Effector CD4-positive, alpha-beta T cell (primary cell): Measurements from ENCODE around the gene MINDY2.
"Not testable (repeated sequence)": the region's sequence is repeated elsewhere in the genome, so short reads cannot be mapped to it uniquely, and the experiment has no call there.

Experiments used
- DNase-seq: peaks from one replicate; pipeline ENCODE4 v3.0.0-alpha.2; 2020

MINDY2 gene

GRCh38 chr15:58833681-58834426 lies 62.8 kb downstream of the MINDY2 start:
- DNase-seq = not testable (repeated sequence)

- DNase-seq = no peak
Measured at GRCh38 chr15:58839485-58839884, 68.4 kb downstream of the MINDY2 start.

GRCh38 chr15:58840048-58840447 lies 68.9 kb downstream of the MINDY2 start:
- DNase-seq = no peak

GRCh38 chr15:58842713-58843396 lies 71.8 kb downstream of the MINDY2 start:
- no peak for DNase-seq

- not testable (repeated sequence) for DNase-seq
Measured at GRCh38 chr15:58851205-58851604, 80.1 kb downstream of the MINDY2 start.

GRCh38 chr15:58852347-58852746 lies 81.2 kb downstream of the MINDY2 start:
- DNase-seq = no peak

- DNase-seq = no peak
Measured at GRCh38 chr15:58854593-58854992, 83.5 kb downstream of the MINDY2 start.

- DNase-seq = no peak
Measured at GRCh38 chr15:58856086-58856485, 85.0 kb downstream of the MINDY2 start.

- not testable (repeated sequence) for DNase-seq
Measured at GRCh38 chr15:58856621-58857020, 85.5 kb downstream of the MINDY2 start.

GRCh38 chr15:58862326-58862725 lies 91.2 kb downstream of the MINDY2 start:
- no peak for DNase-seq

- DNase-seq = no peak
Measured at GRCh38 chr15:58864602-58865424, 93.7 kb downstream of the MINDY2 start.

- DNase-seq = no peak
Measured at GRCh38 chr15:58865425-58865880, 94.4 kb downstream of the MINDY2 start.

- no peak for DNase-seq
Measured at GRCh38 chr15:58867926-58868325, 96.8 kb downstream of the MINDY2 start.

GRCh38 chr15:58870451-58870850 lies 99.3 kb downstream of the MINDY2 start:
- DNase-seq = no peak

- DNase-seq = no peak
Measured at GRCh38 chr15:58873267-58873666, 102.2 kb downstream of the MINDY2 start.

- DNase-seq = no peak
Measured at GRCh38 chr15:58875343-58875742, 104.2 kb downstream of the MINDY2 start.

- DNase-seq = no peak
Measured at GRCh38 chr15:58876306-58877106, 105.4 kb downstream of the MINDY2 start.

- DNase-seq = no peak
Measured at GRCh38 chr15:58877999-58878825, 107.1 kb downstream of the MINDY2 start.

GRCh38 chr15:58880320-58880719 lies 109.2 kb downstream of the MINDY2 start:
- DNase-seq = no peak

- DNase-seq = no peak
Measured at GRCh38 chr15:58882243-58882642, 111.1 kb downstream of the MINDY2 start.

GRCh38 chr15:58883926-58884325 lies 112.8 kb downstream of the MINDY2 start:
- not testable (repeated sequence) for DNase-seq

- DNase-seq = no peak
Measured at GRCh38 chr15:58886921-58887320, 115.8 kb downstream of the MINDY2 start.
